Thymus (tissue), 11 donors: ENCODE results near the gene THSD4. TPM values are rescaled to one million over a fixed set of nuclear protein-coding genes. Genes with fewer than 3 reads are reported as not detected.
A peak's percentile ranks its signal among the peaks of the same experiment; 100 is the strongest.

Source experiments
- DNase-seq, 9 donors: peaks; one replicate each; pipeline ENCODE4 v3.0.0-alpha.2; 2013; ENCODE audit warnings: low spot score in 9 of 9, low read depth in 6 of 9, missing footprints in 1 of 9
- H3K27ac ChIP-seq, 2 donors: one replicate each; pipeline ENCODE4 v1.5.1; 2013; ENCODE audit warnings: control low read depth in 1 of 2, low read depth in 1 of 2, low read length in 1 of 2, mild to moderate bottlenecking in 1 of 2, moderate library complexity in 1 of 2
- H3K27me3 ChIP-seq, 2 donors: one replicate each; pipeline ENCODE4 v1.5.1; 2013; ENCODE audit warnings: low read length in 1 of 2; ENCODE audit not compliant: control insufficient read depth in 2 of 2, insufficient read depth in 1 of 2
- H3K36me3 ChIP-seq, 2 donors: one replicate each; pipeline ENCODE4 v1.5.1; 2013; ENCODE audit warnings: low read length in 1 of 2, mild to moderate bottlenecking in 1 of 2, moderate library complexity in 1 of 2; ENCODE audit not compliant: control insufficient read depth in 2 of 2, insufficient read depth in 2 of 2
- H3K4me1 ChIP-seq, 2 donors: one replicate each; pipeline ENCODE4 v1.5.1; 2013; ENCODE audit warnings: low read length in 2 of 2; ENCODE audit not compliant: control insufficient read depth in 2 of 2, insufficient read depth in 2 of 2
- H3K4me3 ChIP-seq, 2 donors: one replicate each; pipeline ENCODE4 v1.5.1; 2013; ENCODE audit warnings: low read length in 2 of 2, control low read depth in 1 of 2, mild to moderate bottlenecking in 1 of 2
- H3K9me3 ChIP-seq, 2 donors: one replicate each; pipeline ENCODE4 v1.5.1; 2013; ENCODE audit warnings: low read length in 1 of 2, mild to moderate bottlenecking in 1 of 2; ENCODE audit not compliant: control insufficient read depth in 2 of 2, insufficient read depth in 1 of 2
- WGBS: extraction: QIAGEN DNeasy Blood & Tissue Kit; methylation state at CpG from one replicate; pipeline ENCODE4 v1.1.7; 2013; 5-methylcytosine and 5-hydroxymethylcytosine counted together
- polyA plus RNA-seq: library from polyadenylated mRNA; stranded (reverse); fragments of 200-250 nt; gene quantifications from one replicate; pipeline ENCODE4 v1.2.3, GENCODE V29; 2013
- total RNA-seq: library from RNA; stranded (reverse); fragments of 120-200 nt; gene quantifications from one replicate; pipeline ENCODE4 v1.2.4, GENCODE V29; 2013
- donor health status: healthy.

The THSD4 gene
- total and polyA plus RNA-seq, 2 donors: 1.7 to 2.2 TPM

DNA sequence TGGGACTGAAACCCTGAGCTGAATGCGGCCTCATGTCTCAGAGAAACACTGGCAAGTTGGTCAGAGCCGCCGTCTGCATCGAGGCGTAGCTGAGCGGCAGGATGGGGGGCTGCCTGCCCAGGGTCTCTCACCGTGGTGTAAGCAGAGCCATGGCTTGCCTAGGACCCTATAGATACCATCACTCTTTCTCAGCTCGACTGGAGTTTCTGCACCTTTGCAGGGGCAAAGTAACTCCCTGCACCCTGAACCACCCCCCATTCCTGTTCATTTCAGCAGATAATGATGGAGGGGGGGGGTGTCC is 666.6 kb downstream of the THSD4 start:
- H3K4me3 ChIP-seq: no peak overlapping the region
- DNase-seq: no peak
- no peak overlapping the region for H3K27ac ChIP-seq
- WGBS: 95% methylated on average over 8 of the region's 8 CpGs
- no peaks in the 10 kb centered on the region for H3K9me3 ChIP-seq
- no peaks in the 10 kb centered on the region for H3K4me1 ChIP-seq
- H3K27me3 ChIP-seq: no peaks in the 10 kb centered on the region
- H3K36me3 ChIP-seq: no peaks in the 10 kb centered on the region

- no peaks in the 10 kb centered on the region for H3K36me3 ChIP-seq
- DNase-seq: no peak
- no peak overlapping the region for H3K27ac ChIP-seq
- no peaks in the 10 kb centered on the region for H3K27me3 ChIP-seq
- no peak overlapping the region for H3K4me3 ChIP-seq
- WGBS: 73% methylated on average over 10 of the region's 10 CpGs
- H3K9me3 ChIP-seq: no peaks in the 10 kb centered on the region
- H3K4me1 ChIP-seq: no peaks in the 10 kb centered on the region
These were observed 667.3 kb downstream of the THSD4 start for GRCh38 chr15:71782422-71783165.

DNA sequence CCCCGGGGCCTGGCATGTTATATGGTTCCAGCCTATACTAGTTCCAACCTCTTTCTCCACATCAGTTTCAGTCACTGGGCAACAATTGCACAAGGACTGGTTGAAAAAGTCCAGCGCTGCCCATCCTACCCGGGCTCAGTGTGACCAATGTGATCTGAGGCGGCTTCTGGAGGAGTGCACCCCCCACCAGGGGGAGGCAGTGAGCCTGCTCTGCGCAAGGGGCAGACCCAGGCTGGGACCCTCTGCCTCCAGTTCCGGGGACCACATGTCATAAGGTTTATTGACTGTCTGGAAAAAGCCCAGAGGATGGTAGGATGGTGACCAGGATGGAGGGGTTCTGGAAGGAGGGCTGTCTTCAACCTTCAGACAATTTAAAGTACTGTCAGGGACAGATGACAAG is 669.4 kb downstream of the THSD4 start:
- Histone ChIP-seq H3K36me3 (no peaks in the 10 kb centered on the region), H3K9me3 (no peaks in the 10 kb centered on the region), H3K27me3 (no peaks in the 10 kb centered on the region), H3K4me3 (no peak overlapping the region), H3K4me1 (no peaks in the 10 kb centered on the region), H3K27ac (no peak overlapping the region)
- peak in 1 of 9 donors; percentile 28 for DNase-seq
- WGBS: 75% methylated on average over 6 of the region's 6 CpGs

DNA sequence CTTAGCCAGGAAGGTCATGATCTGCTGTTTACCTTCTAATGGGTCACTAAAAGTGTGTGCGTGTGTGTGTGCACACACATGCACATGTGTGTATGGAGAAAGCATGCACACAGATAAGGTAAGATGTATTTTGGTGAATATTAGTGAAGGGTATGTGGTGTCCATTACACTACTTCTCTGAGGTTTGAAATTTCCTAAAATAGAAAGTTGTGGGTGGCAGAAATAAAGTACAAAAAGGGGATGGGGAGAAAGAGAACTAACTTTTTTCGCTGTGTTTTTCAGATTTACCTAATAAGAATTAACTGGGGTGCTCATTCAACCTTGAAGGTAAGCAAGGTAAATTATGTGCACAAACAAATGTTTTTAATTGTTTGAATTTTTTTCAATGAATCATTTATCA is 670.7 kb downstream of the THSD4 start:
- Histone ChIP-seq H3K4me1 (no peaks in the 10 kb centered on the region), H3K27me3 (no peaks in the 10 kb centered on the region), H3K4me3 (no peak overlapping the region), H3K36me3 (no peaks in the 10 kb centered on the region), H3K9me3 (no peaks in the 10 kb centered on the region), H3K27ac (no peak overlapping the region)
- 96% methylated on average over 2 of the region's 2 CpGs for WGBS
- DNase-seq: no peak

DNA sequence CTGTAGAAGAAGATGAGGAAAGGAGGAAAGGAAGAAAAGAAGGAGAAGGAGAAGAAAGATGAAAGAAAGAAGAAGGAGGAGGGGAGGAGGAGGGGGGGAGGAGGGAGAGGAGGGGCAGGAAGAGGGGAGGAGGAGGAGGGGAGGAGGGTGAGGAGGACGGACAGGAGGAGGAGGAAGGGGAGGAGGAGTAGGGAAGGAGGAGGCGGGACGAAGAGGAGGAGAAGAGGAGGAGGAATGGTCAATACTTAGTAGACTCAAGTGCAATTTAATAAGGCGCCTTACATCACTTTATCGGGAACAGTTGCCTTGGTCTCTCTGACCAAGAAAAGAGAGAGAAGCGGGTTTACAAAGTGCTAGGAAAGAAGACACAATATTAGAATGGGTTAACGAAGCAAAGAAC is 671.4 kb downstream of the THSD4 start:
- Histone ChIP-seq H3K27me3 (no peaks in the 10 kb centered on the region), H3K27ac (no peak overlapping the region), H3K4me1 (no peaks in the 10 kb centered on the region), H3K36me3 (no peaks in the 10 kb centered on the region), H3K4me3 (no peak overlapping the region), H3K9me3 (no peaks in the 10 kb centered on the region)
- DNase-seq: no peak
- WGBS: 83% methylated on average over 7 of the region's 7 CpGs

GRCh38 chr15:71788646-71789579 is 673.6 kb downstream of the THSD4 start:
- H3K36me3 ChIP-seq: no peaks in the 10 kb centered on the region
- H3K4me1 ChIP-seq: no peaks in the 10 kb centered on the region
- no peaks in the 10 kb centered on the region for H3K27me3 ChIP-seq
- no peaks in the 10 kb centered on the region for H3K9me3 ChIP-seq
- H3K4me3 ChIP-seq: no peak overlapping the region
- no peak for DNase-seq
- H3K27ac ChIP-seq: no peak overlapping the region
- 94% methylated on average over 15 of the region's 15 CpGs for WGBS

DNA sequence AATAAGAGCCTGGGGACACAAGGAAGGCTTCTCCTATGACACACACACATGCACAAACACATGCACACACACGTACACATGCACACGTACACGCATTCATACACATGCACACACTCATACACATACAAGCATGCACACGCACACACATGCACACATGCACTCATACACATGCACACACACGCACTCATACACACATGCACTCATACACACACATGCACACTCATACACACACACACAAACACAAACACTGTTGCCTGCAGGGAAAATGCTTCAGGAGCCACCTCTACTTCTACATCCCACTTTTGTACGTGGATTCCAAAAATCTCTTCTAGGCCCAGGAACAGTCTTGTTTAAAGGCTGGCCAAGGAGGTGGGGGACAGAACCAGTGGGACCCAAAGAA is 674.3 kb downstream of the THSD4 start:
- 92% methylated on average over 6 of the region's 6 CpGs for WGBS

DNA sequence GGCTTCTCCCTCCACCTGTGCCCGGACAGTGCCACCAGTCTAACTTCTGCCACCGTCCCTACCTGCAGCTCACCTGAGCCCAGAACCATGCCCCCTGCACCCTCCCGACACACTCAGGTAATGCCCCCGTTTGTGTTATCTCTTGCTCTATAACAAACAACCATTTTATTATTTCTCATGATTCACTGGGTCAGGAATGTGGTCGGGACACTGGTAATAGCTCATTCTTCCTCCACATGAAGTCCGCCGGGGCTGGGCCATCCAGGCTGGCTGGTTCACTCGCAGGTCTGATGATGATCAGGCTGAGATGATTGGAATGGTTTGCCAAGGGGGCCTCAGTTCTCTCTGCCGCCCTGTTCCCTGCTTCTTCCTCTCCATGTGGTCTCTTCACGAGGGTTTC is 674.8 kb downstream of the THSD4 start:
- H3K27me3 ChIP-seq: no peaks in the 10 kb centered on the region
- no peak overlapping the region for H3K27ac ChIP-seq
- no peaks in the 10 kb centered on the region for H3K9me3 ChIP-seq
- DNase-seq: no peak
- WGBS: 86% methylated on average over 10 of the region's 10 CpGs
- H3K4me1 ChIP-seq: no peaks in the 10 kb centered on the region
- H3K4me3 ChIP-seq: no peak overlapping the region
- H3K36me3 ChIP-seq: no peaks in the 10 kb centered on the region

More for the DNA sequence above, 674.3 kb downstream of the THSD4 start:
- Histone ChIP-seq H3K36me3 (no peaks in the 10 kb centered on the region), H3K27ac (no peak overlapping the region), H3K4me1 (no peaks in the 10 kb centered on the region), H3K27me3 (no peaks in the 10 kb centered on the region), H3K9me3 (no peaks in the 10 kb centered on the region), H3K4me3 (no peak overlapping the region)
- no peak for DNase-seq

GRCh38 chr15:71791975-71792374 is 676.7 kb downstream of the THSD4 start:
- WGBS: 97% methylated on average over 7 of the region's 7 CpGs
- H3K4me3 ChIP-seq: no peak overlapping the region
- no peaks in the 10 kb centered on the region for H3K4me1 ChIP-seq
- H3K27ac ChIP-seq: no peak overlapping the region
- no peak for DNase-seq
- no peaks in the 10 kb centered on the region for H3K9me3 ChIP-seq
- H3K27me3 ChIP-seq: no peaks in the 10 kb centered on the region
- H3K36me3 ChIP-seq: no peaks in the 10 kb centered on the region
